HG02970 (cell line): ENCODE data around the gene ADGRV1.
"Not testable (repeated sequence)": the region's sequence is repeated elsewhere in the genome, so short reads cannot be mapped to it uniquely, and the experiment has no call there.

Experiments
- ATAC-seq: cut with Tn5 transposase; IDR thresholded peaks from one replicate; pipeline ENCODE4 v1.9.1; 2021; ENCODE audit warnings: mild to moderate bottlenecking, moderate library complexity, moderate number of reproducible peaks; ENCODE audit not compliant: unreplicated experiment, low FRiP score

The ADGRV1 gene

DNA sequence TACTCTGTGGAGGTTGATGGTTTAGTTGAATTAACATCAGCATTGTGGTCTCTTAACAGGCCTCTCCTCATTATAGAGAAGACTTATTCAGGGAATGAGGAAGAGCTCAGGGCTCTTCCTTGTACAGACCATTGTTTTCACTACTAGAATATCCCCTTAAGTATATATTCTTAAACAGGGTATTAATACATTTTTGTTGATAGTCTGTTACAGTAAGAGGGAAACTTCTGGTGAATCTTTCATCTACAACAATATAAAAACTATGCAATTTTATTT is 330.7 kb downstream of the ADGRV1 start:
- ATAC-seq, result no peak

- no peak for ATAC-seq
Observed at GRCh38 chr5:90890180-90890579, 331.6 kb downstream of the ADGRV1 start.

DNA sequence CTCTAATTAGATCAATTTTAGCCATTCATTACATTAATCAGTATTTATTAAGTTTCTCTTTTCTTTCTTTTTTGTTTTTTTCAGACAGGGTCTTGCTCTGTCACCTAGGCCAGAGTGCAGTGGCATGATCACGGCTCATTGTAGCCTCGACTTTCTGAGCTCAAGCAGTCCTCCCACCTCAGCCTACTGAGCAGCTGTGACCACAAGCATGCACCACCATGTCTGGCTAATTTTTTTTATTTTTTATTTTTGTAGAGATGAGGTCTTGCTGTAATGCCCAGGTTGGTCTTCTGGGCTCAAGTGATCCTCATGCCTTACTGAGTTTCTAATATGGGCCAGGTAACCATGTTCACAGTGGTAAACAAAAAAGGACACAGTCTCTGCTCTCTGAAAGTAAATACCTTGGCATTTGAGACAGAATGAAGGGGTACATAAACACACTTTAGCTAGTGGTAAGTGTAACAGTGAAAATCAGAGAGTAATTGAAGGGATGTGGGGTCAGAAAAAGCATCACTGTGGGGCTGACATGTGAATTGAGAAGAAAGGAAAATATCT is 336.3 kb downstream of the ADGRV1 start:
- ATAC-seq, result no peak

- no peak for ATAC-seq
Observed at GRCh38 chr5:90897618-90898017, 339.0 kb downstream of the ADGRV1 start.

DNA sequence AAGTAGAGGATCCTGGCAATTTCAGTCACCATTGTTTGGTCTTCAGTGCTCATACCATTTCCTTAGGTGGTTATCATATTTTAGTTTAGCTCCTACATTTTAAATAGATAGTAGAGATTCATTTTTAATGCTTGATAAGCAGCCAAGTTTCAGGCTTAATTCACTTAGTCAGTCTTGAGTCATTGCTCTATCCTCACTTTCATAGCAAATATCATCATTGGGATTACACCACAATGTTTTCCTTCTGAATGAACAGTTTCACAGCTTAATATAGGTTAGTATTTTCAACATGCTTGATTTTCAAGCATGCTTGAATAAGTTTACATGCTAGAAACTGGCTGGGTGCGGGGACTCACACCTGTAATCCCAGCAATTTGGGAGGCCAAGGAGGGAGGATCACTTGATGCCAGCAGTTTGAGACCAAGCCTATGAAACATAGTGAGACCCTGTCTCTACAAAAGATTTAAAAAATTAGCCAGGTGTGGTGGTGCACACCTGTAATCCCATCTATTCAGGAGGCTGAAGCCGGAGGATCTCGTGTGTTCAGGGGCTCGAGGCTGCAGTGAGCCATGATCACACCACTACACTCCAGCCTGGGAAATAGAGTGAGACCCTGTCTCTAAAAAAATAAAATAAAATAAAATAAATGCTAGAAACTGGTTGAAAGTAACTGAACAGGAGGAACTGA is 339.9 kb downstream of the ADGRV1 start:
- no peak for ATAC-seq

GRCh38 chr5:90899014-90899604 is 340.5 kb downstream of the ADGRV1 start:
- no peak for ATAC-seq

DNA sequence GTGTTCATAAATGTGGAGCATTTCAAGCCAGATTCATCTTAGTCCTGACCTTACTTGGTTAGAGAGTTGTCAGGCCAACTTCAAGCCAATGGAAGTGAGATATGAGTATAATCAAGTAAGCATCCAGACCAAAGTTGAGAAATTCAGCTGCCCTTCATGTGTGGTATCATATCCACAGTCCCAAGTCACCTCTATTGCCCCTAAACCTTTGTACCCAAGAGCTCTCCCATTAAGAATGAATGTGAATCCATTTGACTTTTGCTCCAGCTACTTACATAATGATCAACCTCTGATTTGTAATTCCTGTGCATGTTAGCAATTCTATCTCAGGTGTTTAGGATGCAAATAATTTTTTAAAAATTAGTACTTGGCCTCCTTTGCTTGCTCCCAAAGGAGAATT is 342.7 kb downstream of the ADGRV1 start:
- no peak for ATAC-seq

DNA sequence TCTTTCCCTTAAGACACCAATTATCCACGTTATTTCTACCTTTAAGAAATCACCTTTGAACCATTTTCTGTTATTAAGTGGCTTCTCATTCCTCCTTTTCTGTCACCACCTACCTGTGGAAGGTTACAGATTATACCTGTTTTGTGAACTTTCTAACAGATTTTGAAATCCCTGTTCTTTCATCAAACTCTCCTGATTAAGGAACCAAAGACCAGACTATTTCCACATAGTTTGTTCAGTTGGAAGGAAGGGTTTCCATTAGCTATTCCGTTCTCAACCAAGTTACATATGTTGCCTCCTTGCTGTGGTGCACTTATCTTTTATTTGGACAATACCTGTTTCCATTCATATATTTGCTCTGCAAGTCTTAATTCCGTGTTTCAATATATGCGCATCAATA is 343.6 kb downstream of the ADGRV1 start:
- no peak for ATAC-seq

DNA sequence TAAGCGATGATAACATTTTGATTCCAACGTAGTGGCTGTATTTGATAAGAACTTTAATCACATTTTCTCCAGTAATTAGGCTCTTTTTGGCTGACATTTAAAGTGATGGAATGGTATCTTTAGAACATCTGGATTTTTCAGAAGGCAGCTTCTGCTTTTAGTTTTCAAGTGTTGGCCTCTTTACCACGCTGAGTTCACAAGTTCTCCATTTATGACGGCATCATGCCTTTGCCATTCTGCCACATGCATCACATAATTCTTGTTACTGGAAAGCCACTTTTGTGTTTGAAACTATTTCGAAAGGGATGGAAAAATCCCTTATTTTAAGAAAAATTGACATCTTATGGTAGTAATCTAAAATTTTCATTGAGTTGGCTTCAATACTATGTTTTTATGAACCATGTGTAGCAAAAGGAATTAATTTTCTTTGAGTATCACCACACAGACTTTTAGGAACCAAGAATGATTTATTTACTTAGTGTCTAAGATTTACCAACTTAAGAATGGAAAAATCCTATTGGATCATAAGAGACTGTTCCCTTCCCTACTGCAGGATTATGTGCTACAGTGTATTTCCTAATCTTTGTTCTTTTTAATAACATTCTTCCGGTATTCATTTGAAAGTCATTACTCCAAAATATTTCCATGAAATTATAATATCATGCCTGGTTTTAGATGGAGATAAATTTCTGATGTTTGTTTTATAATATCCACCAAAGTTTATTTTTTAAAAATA is 344.2 kb downstream of the ADGRV1 start:
- ATAC-seq, result no peak

GRCh38 chr5:90909101-90909503 is 350.5 kb downstream of the ADGRV1 start:
- no peak for ATAC-seq

DNA sequence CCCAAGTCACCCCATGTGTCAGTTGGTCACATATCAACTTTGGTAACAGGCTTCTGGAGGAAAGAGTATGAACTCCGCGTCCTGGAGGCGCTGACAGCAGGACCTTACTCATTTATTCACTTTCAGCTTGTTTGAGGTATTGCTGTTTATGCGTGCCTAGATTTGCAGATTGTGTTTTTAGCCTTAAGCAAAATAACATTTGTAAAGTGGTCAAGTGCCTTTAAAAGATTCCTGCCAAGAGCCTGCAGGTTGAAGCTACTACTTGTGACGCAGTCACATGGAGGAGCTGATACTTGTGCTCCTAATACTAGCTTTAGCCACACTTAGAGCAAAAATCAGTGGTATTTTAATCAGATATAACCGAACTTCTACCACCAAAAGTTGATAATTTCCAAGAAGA is 351.3 kb downstream of the ADGRV1 start:
- no peak for ATAC-seq

GRCh38 chr5:90911169-90911568 is 352.6 kb downstream of the ADGRV1 start:
- no peak for ATAC-seq

DNA sequence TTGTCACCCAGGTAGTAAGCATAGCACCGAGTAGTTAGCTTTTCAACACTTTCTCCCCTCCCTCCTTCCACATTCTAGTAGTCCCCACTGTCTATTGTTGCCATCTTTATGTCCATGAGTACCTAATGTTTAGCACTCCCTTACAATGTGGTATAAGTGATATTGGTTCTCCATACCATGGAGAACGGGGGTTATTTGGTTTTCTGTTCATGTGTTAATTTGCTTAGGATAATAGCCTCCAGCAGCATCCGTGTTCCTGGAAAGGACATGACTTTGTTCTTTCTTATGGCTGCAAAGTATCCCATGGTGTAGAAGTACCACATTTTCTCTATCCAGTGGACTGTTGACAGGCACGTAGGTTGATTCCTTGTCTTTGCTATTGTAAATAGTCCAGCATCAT is 353.9 kb downstream of the ADGRV1 start:
- no peak for ATAC-seq

DNA sequence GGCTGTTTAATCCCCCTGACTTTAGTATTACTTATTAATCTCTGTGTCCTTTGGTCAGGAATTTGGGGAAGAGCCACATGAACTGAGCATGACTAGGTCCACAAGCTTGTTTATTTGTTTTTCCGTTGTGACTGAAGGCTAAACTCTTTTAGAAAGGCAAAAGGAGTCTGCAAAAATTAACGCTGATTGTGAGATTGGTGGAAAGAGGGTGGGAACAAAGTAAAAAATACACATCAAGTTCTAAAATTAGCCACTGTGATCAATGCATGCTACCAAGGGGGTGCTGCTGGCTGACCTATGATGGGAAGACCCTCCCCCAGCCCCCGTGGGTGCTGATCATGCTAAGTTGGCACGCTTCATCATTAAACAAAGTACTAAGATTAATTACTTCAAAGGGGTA is 356.8 kb downstream of the ADGRV1 start:
- no peak for ATAC-seq

- no peak for ATAC-seq
Observed at GRCh38 chr5:90916947-90917800, 358.6 kb downstream of the ADGRV1 start.

GRCh38 chr5:90917928-90918668 is 359.5 kb downstream of the ADGRV1 start:
- no peak for ATAC-seq

- no peak for ATAC-seq
Observed at GRCh38 chr5:90921418-90921973, 362.9 kb downstream of the ADGRV1 start.

DNA sequence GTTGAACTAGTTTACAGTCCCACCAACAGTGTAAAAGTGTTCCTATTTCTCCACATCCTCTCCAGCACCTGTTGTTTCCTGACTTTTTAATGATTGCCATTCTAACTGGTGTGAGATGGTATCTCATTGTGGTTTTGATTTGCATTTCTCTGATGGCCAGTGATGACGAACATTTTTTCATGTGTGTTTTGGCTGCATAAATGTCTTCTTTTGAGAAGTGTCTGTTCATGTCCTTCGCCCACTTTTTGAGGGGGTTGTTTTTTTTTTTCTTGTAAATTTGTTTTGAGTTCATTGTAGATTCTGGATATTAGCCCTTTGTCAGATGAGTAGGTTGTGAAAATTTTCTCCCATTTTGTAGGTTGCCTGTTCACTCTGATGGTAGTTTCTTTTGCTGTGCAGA is 365.6 kb downstream of the ADGRV1 start:
- not testable (repeated sequence) for ATAC-seq

GRCh38 chr5:90929013-90929839 is 370.6 kb downstream of the ADGRV1 start:
- ATAC-seq, result not testable (repeated sequence)
